GM10266 (cell line): ENCODE data around the gene ZHX3.

Experiments used
- DNase-seq: peaks from one replicate; pipeline ENCODE4 v3.0.0; 2012; ENCODE audit errors: extremely low spot score
- TF ChIP-seq, protein P1 (sequence below): IDR thresholded peaks from 2 replicates; pipeline ENCODE4 v1.5.1; 2012; ENCODE audit warnings: mild to moderate bottlenecking, low read depth; ENCODE audit not compliant: control insufficient read depth, insufficient read depth; ENCODE audit errors: missing control alignments

The ZHX3 gene

DNA sequence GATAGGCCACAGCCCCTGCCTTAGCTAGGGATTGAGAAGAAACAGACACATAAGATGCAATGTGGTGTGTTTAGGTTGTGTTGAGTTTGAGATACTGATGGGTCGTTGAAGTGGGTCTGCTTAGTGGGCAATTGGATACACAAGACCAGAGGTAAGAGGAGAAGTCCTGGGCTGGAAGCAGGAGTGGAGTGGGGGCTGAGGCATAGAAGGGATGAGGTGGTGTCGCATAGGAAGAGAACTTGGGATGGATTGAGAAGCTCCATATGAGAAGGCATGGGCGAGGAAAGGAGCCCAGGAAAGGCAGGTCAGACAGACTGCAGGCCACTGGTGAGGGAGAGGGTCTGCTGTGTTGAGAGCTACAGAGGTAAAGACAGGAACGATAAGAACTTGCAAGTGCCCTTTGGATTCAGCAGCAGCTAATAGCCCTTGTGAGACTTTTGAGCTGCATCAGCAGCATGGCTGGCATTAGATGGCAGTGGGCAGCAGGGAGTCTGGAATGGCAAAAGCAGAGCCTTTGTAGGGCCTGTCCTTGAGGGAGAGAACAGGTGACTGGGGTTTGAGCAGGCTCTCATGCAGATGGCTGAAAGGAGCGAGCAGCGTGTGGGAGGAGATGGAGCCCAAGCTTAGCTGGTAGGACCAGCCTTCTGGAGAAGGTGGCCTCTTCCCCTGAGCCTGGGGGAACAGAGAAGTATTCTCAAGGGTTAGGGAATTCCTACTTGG is 147.0 kb downstream of the ZHX3 start:
- TF ChIP-seq, protein P1, sequence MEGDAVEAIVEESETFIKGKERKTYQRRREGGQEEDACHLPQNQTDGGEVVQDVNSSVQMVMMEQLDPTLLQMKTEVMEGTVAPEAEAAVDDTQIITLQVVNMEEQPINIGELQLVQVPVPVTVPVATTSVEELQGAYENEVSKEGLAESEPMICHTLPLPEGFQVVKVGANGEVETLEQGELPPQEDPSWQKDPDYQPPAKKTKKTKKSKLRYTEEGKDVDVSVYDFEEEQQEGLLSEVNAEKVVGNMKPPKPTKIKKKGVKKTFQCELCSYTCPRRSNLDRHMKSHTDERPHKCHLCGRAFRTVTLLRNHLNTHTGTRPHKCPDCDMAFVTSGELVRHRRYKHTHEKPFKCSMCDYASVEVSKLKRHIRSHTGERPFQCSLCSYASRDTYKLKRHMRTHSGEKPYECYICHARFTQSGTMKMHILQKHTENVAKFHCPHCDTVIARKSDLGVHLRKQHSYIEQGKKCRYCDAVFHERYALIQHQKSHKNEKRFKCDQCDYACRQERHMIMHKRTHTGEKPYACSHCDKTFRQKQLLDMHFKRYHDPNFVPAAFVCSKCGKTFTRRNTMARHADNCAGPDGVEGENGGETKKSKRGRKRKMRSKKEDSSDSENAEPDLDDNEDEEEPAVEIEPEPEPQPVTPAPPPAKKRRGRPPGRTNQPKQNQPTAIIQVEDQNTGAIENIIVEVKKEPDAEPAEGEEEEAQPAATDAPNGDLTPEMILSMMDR = no peak
- no peak for DNase-seq

DNA sequence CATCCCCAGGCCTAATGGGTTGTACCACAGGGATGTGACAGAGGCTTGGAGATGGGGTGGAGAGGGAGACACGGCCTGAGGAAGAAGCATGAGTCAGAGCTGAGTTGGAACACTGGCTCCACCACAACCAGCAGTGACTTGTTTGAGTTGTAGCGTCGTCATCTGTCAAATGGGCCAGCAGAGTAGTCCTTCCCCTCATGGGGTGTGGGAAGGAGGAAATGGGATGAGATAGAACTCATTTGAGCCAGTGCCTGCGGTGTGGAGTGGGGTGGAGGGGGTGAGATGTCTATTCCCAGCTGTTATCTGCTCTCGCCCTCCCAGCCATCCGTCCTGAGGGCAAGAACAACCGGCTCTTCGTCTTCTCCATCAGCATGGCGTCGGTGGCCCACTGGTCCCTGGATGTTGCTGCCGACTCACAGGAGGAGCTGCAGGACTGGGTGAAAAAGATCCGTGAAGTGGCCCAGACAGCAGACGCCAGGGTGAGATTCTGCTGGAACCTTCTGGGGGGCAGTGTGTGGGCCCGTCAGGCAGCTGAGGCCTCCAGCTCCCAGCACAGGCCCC is 147.7 kb downstream of the ZHX3 start:
- no peak for DNase-seq
- TF ChIP-seq, protein P1 = no peak

DNA sequence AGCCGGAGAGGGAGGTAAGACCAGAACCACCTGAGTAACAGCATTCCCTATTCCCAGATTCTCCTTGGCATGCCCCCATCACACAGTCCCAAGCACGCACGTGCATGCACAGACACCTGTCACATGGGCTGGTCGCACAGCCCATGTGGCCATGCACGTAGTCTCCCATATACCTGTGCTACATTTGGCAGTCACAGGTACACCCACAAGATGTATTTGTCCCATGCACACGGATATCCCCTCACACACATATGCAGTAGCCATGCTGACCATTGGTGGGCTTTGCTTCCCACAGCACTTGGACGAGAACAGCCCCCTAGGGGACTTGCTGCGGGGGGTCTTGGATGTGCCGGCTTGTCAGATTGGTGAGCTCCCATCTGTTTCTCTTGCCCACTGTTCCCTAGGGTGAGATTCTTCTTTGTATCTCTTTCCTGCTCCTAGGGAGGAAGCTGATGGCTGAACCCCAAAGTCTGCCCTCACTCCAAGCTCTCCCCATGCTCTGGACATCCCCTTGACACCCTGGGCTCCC is 148.3 kb downstream of the ZHX3 start:
- TF ChIP-seq, protein P1 = no peak
- DNase-seq = no peak

DNA sequence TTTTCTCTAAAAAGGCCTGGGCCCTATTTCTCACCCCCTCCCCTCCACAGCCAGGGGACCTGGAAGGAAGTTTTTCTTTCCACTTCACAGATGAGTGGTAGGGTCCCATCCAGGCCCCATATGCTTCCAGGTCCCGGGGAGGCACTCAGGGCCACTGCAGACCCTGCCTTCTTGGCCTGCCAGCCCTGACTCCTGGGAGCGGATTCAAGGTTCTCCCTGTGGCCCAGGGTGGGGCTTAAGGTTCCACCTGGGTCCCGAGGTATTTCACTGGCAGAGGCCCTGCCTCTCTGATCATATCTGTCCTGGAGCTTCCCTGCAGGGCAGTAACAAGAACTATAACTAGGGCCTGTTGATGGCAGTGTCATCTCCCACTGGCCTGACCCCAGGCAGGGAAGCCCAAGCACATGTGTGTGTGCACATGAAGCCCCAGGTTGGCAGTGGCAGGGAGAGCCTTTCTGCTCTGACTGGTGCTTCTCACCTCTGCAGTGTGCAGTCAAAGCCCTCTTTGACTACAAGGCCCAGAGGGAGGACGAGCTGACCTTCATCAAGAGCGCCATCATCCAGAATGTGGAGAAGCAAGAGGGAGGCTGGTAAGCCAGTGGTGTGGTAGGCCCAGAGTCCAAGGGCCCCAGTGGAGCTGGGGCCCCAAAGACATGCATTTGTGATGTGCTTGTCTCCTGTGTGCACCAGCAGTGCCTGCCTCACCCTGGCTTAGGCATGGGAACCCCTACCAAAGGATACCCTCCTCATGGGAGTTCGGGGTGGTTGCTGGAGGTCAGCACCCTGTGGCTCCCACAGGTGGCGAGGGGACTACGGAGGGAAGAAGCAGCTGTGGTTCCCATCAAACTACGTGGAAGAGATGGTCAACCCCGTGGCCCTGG is 149.0 kb downstream of the ZHX3 start:
- DNase-seq = no peak
- TF ChIP-seq, protein P1 = no peak

DNA sequence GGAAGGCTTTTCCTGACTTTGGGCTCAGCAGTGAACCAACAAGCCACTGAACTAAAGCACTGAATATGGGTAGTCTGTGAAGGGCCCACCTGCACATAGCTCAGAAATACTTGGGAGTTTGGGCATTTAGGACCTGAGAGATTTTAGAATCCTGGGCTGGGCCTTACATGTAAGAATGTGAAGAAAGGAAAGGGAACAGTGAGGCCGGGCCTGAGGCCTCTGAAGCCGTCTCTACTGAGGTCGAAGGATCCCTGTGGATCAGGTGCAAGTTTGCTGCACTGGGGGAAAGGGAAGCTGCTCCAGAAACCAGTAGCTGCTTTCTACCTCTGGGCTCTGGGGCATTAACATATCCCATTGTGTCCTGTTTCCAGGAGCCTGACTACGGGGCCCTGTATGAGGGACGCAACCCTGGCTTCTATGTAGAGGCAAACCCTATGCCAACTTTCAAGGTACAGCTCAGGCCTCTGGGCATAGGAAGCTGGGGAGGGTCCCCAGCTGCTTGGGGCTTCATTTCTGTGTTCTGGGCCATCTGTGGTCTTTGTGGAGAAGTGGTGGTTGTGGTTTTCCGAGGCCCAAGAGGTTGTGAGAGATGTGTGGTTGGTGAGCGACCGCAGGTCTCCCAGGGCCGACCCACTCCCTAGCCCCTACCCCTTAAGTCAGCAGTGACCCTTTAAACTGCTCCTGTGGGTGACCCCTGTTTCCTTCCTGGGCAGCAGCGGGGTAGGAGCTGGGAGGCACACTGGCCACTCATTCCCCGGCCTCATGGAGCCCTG is 149.9 kb downstream of the ZHX3 start:
- DNase-seq = no peak
- TF ChIP-seq, protein P1 = no peak

DNA sequence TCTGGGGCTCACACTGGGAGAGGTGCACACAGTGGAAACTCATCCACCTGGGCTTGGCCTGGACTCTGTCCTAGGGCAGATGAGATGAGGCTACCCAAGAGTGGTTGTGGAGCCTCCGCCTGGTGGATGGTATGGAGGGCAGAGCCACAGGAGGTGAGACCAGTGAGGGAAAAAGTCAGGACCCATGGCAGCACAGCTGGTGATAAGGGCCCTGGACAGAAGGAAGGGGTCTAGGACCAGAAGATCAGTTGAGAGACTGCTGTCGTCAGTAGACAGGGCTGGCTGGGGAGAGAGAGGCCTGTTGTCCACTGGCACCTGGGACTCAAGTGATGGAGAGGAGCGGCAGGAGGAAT is 150.4 kb downstream of the ZHX3 start:
- no peak for DNase-seq
- TF ChIP-seq, protein P1 = no peak
